T-helper 1 cell treated with Interleukin-12 subunit alpha and Interleukin-12 subunit beta and Interleukin-4 antibody, amounts not matched to agents 30 ng/mL and 1 ng/mL, for 36 hours (primary cell): ENCODE data around the gene OR4B1. TPM values are rescaled to one million over a fixed set of nuclear protein-coding genes. Genes with fewer than 3 reads are reported as not detected.

Source experiments
- intact Hi-C: fragments of 100-400 bp; cut with micrococcal nuclease; formaldehyde crosslinking; loops from one replicate; pipeline ENCODE4 v1.15.1; 2024
- total RNA-seq: library from RNA; stranded (reverse); gene quantifications from 2 replicates; pipeline ENCODE4 v1.2.3, GENCODE V29; 2022

OR4B1 gene
- total RNA-seq, 1 donor from 2014 or later, result not detected

DNA sequence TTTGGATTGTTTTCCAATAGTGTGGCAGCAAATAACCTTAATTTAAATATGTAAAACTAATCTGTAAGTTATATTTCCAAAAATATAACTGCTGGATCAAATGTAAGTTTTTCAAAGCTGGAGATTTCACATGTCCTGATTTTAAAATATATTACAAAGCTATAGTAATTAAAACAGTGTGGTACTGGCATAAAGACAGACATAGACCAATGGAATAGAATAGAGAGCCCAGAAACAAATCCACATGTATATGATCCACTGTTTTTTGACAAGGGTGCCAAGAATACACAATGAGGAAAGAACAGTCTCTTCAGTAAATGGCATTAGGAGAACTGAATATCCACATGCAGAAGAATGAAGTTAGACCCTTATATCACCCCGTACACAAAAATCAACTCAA lies 32.3 kb downstream of the OR4B1 start:
- intact Hi-C loops, result no loop called here

DNA sequence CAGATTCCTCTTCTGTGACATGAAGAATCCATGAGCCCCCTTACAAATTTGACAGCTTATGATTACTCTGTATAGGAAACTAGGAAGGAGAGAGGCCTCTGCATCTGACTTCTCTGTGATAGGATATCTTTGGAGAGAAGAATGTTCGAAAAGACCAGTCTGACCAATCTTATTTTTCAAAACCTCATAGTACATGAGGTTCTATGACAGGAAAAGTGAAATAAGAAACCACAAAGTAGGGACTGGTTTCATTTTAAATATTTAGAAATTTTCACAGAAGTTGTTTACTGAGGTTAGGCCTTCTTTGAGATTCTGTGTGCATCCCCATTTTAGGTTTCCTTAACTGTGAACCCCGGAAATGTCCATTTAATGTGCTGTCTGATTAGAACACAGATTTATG lies 45.0 kb downstream of the OR4B1 start:
- intact Hi-C loops, result no loop called here

DNA sequence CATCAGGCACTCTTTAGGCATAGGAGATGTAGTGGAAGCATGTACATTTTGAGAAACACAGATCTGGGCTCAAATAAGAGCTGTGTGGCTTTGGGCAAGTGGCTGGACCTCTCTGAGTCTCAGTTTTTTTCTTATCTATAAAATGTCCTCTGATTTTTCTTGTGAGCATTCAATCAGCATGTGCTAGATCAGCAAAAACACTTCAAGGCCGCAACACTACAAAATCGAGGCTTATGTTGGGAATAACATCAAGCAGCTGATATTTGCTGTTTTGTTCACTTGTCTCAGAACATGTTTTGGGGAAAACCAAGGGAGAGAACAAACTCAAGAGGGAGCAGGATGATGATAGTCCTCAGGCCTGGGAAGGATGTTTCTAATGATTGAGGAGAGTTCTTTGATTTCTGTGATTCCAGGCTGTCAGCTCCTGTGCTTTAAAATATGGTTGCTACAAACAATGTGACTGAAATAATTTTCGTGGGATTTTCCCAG lies 46.9 kb downstream of the OR4B1 start, which contains the start of gene OR4X1:
Gene OR4X1 (plus strand): TSS at position 439 of the 489 bp plus-strand sequence. CDS start 0 bp downstream, at position 439.
- intact Hi-C loops, result no loop called here

Other genes starting within 250 kb of the OR4B1 start
- gene PTPRJ, start 236.3 kb upstream of the OR4B1 start, total RNA-seq, result 97.5 and 98.5 TPM in 2 replicates
- gene OR4X2, start 28.3 kb downstream of the OR4B1 start, total RNA-seq, result not detected in 2 replicates
- gene OR4X1, start 47.1 kb downstream of the OR4B1 start, total RNA-seq, result not detected in 2 replicates
- gene OR4S1, start 89.4 kb downstream of the OR4B1 start, total RNA-seq, result not detected in 2 replicates
- not detected in 2 replicates for gene OR4C3, start 108.1 kb downstream of the OR4B1 start, total RNA-seq
- not detected in 2 replicates for gene OR4C5, start 149.7 kb downstream of the OR4B1 start, total RNA-seq